H1 (cell line): ENCODE results near the gene FSCN2. TPM values are rescaled to one million over a fixed set of nuclear protein-coding genes. Genes with fewer than 3 reads are reported as not detected.

Experiments used
- CTCF ChIA-PET: fragments of 300-600 bp; sonication (Branson Sonifier 250); formaldehyde crosslinking; loops from one replicate; lab custom pipeline; 2021; ENCODE audit not compliant: partially characterized antibody; lab: Charles Lee
- POLR2A ChIA-PET: fragments of 300-600 bp; sonication (Branson Sonifier 250); formaldehyde crosslinking; loops from one replicate; lab custom pipeline; 2021; ENCODE audit warnings: inconsistent platforms; ENCODE audit not compliant: partially characterized antibody; lab: Charles Lee
- DNase-seq, 2 experiments: peaks; one replicate each; pipeline versions ENCODE4 v3.0.0 to v3.0.0-alpha.2; 2010 to 2022; ENCODE audit warnings: low spot score in 2 of 2, low read depth in 1 of 2, mixed read lengths in 1 of 2
- FAIRE-seq: peaks from 2 replicates; lab custom pipeline; 2011; peaks lifted over from hg19 to GRCh38; lab: Jason Lieb, UNC
- H2AFZ ChIP-seq: 2 replicates; pipeline ENCODE4 v1.8.1; 2012; ENCODE audit warnings: low read length, inconsistent platforms
- H2AK5ac ChIP-seq: 2 replicates; pipeline ENCODE4 v1.6.1; 2013; ENCODE audit warnings: low read depth, low read length
- H2BK120ac ChIP-seq: replicated peaks from 2 replicates; pipeline ENCODE3; 2013; ENCODE audit warnings: low read depth, low read length, inconsistent platforms
- H2BK12ac ChIP-seq: 2 replicates; pipeline ENCODE4 v1.6.1; 2013; ENCODE audit warnings: low read depth, low read length
- H2BK15ac ChIP-seq: 2 replicates; pipeline ENCODE4 v1.6.1; 2013; ENCODE audit warnings: low read length
- H2BK20ac ChIP-seq: 2 replicates; pipeline ENCODE4 v1.6.1; 2013; ENCODE audit warnings: low read length
- H2BK5ac ChIP-seq: 2 replicates; pipeline ENCODE4 v1.6.1; 2013; ENCODE audit warnings: low read depth, low read length
- H3K14ac ChIP-seq: 2 replicates; pipeline ENCODE4 v1.6.1; 2013; ENCODE audit warnings: inconsistent platforms; ENCODE audit not compliant: insufficient read length
- H3K18ac ChIP-seq: 2 replicates; pipeline ENCODE4 v1.6.1; 2013; ENCODE audit warnings: low read length; ENCODE audit errors: extremely low read depth
- H3K23ac ChIP-seq: 2 replicates; pipeline ENCODE4 v1.6.1; 2013; ENCODE audit warnings: inconsistent platforms; ENCODE audit not compliant: insufficient read length
- H3K23me2 ChIP-seq: 2 replicates; pipeline ENCODE4 v1.6.1; 2013; ENCODE audit warnings: low read depth, low read length
- H3K27ac ChIP-seq: 2 replicates; pipeline ENCODE4 v1.6.1; 2011; ENCODE audit warnings: low read depth, low read length, inconsistent platforms
- H3K27me3 ChIP-seq, 4 experiments: replicated peaks in 1 of 4; 1 replicate in 1 of 4; 2 replicates in 3 of 4; pipeline versions ENCODE4 v1.6.1 to v1.8.1; 2011 to 2013; ENCODE audit warnings: low read length in 3 of 4, mild to moderate bottlenecking in 3 of 4, inconsistent platforms in 2 of 4, mixed read lengths in 2 of 4, moderate library complexity in 1 of 4; ENCODE audit not compliant: control insufficient read depth in 3 of 4, insufficient read depth in 3 of 4; ENCODE audit errors: extremely low read depth in 1 of 4
- H3K36me3 ChIP-seq, 4 experiments: 2 replicates each; pipeline versions ENCODE4 v1.6.1 to v1.8.1; 2011 to 2013; ENCODE audit warnings: mild to moderate bottlenecking in 4 of 4, low read length in 3 of 4, moderate library complexity in 2 of 4, control low read depth in 1 of 4, inconsistent platforms in 1 of 4; ENCODE audit not compliant: insufficient read depth in 4 of 4, control insufficient read depth in 2 of 4
- H3K4ac ChIP-seq: replicated peaks from 2 replicates; pipeline ENCODE3; 2013; ENCODE audit warnings: low read length, low read depth, mixed read lengths, inconsistent platforms; ENCODE audit not compliant: insufficient read length
- H3K4me1 ChIP-seq, 4 experiments: replicated peaks in 1 of 4; 1 replicate in 1 of 4; 2 replicates in 3 of 4; pipeline versions ENCODE4 v1.6.1 to v1.8.1; 2011 to 2013; ENCODE audit warnings: low read length in 3 of 4, inconsistent platforms in 2 of 4, mixed read lengths in 1 of 4; ENCODE audit not compliant: insufficient read depth in 4 of 4, control insufficient read depth in 3 of 4
- H3K4me2 ChIP-seq, 2 experiments: 2 replicates each; pipeline versions ENCODE4 v1.6.1 to v1.8.1; 2011 to 2013; ENCODE audit warnings: low read depth in 2 of 2, low read length in 2 of 2, control low read depth in 1 of 2, inconsistent platforms in 1 of 2, mild to moderate bottlenecking in 1 of 2; ENCODE audit not compliant: insufficient read depth in 1 of 2
- H3K4me3 ChIP-seq, 4 experiments: fragments of 200-600, 300-600 bp in 1 of 4; sonication (generic), shearing (Covaris generic), sonication (Bioruptor Twin) in 1 of 4; 2 replicates each; pipeline versions ENCODE4 v1.5.1 to v1.8.1; 2011 to 2016; ENCODE audit warnings: low read length in 4 of 4, low read depth in 3 of 4, control low read depth in 2 of 4, inconsistent platforms in 2 of 4, mild to moderate bottlenecking in 2 of 4, mixed read lengths in 1 of 4, moderate library complexity in 1 of 4; ENCODE audit not compliant: insufficient read depth in 2 of 4; ENCODE audit errors: extremely low read depth in 1 of 4
- H3K56ac ChIP-seq: replicated peaks from 2 replicates; pipeline ENCODE3; 2013; ENCODE audit warnings: low read depth, mild to moderate bottlenecking, mixed read lengths, low read length, inconsistent platforms; ENCODE audit not compliant: insufficient read length
- H3K79me1 ChIP-seq: 2 replicates; pipeline ENCODE4 v1.6.1; 2013; ENCODE audit warnings: low read depth, low read length, control low read depth
- H3K79me2 ChIP-seq, 2 experiments: 2 replicates each; pipeline versions ENCODE4 v1.6.1 to v1.8.1; 2012 to 2013; ENCODE audit warnings: low read length in 2 of 2, mild to moderate bottlenecking in 2 of 2, inconsistent platforms in 1 of 2; ENCODE audit not compliant: insufficient read depth in 2 of 2, control insufficient read depth in 1 of 2
- H3K9ac ChIP-seq, 4 experiments: replicated peaks in 1 of 4; 1 replicate in 1 of 4; 2 replicates in 3 of 4; pipeline versions ENCODE4 v1.6.1 to v1.8.1; 2011 to 2013; ENCODE audit warnings: low read depth in 3 of 4, low read length in 3 of 4, control low read depth in 2 of 4, mild to moderate bottlenecking in 2 of 4, moderate library complexity in 2 of 4, inconsistent platforms in 1 of 4; ENCODE audit errors: extremely low read depth in 1 of 4
- H3K9me3 ChIP-seq, 2 experiments: 2 replicates each; pipeline versions ENCODE4 v1.6.1 to v1.8.1; 2012 to 2013; ENCODE audit warnings: mild to moderate bottlenecking in 2 of 2, moderate library complexity in 2 of 2, control low read depth in 1 of 2, inconsistent platforms in 1 of 2, low read depth in 1 of 2, low read length in 1 of 2, mixed read lengths in 1 of 2; ENCODE audit not compliant: insufficient read depth in 2 of 2
- H4K20me1 ChIP-seq, 2 experiments: replicated peaks in 1 of 2; 2 replicates each; pipeline versions ENCODE3 to v1.8.1; 2011 to 2013; ENCODE audit warnings: inconsistent platforms in 2 of 2, low read length in 2 of 2, mild to moderate bottlenecking in 1 of 2; ENCODE audit not compliant: insufficient read depth in 2 of 2, control insufficient read depth in 1 of 2
- H4K5ac ChIP-seq: 2 replicates; pipeline ENCODE4 v1.6.1; 2013; ENCODE audit warnings: low read length, low read depth, mixed read lengths, inconsistent platforms; ENCODE audit not compliant: insufficient read length
- H4K8ac ChIP-seq: 2 replicates; pipeline ENCODE4 v1.8.0; 2013; ENCODE audit warnings: mild to moderate bottlenecking, moderate library complexity, low read length, inconsistent platforms; ENCODE audit not compliant: insufficient read depth; ENCODE audit errors: extremely low read depth
- H4K91ac ChIP-seq: replicated peaks from 2 replicates; pipeline ENCODE3; 2013; ENCODE audit warnings: low read length, mixed read lengths, inconsistent platforms; ENCODE audit not compliant: insufficient read length
- BACH1 ChIP-seq: IDR thresholded peaks from 2 replicates; pipeline ENCODE4 v1.6.1; 2012; ENCODE audit warnings: low read length, improper control_type of control experiment
- KDM1A ChIP-seq: fragments of 200-600, 300-600 bp; sonication (generic); IDR thresholded peaks from 2 replicates; pipeline ENCODE4 v1.7.1; 2016; ENCODE audit warnings: mild to moderate bottlenecking, low read length, borderline replicate concordance
- MAFK ChIP-seq: IDR thresholded peaks from 2 replicates; pipeline ENCODE4 v1.6.1; 2012; ENCODE audit warnings: low read depth, mild to moderate bottlenecking, improper control_type of control experiment, low read length
- POLR2AphosphoS5 ChIP-seq: IDR thresholded peaks from 2 replicates; pipeline ENCODE4 v1.6.1; 2011; ENCODE audit warnings: low read depth, low read length
- TEAD4 ChIP-seq: IDR thresholded peaks from 2 replicates; pipeline ENCODE4 v1.6.1; 2012; ENCODE audit warnings: low read depth, low read length, inconsistent platforms, mixed read lengths
- ZNF274 ChIP-seq: IDR thresholded peaks from 2 replicates; pipeline ENCODE4 v1.7.0; 2012; ENCODE audit warnings: low read length, borderline replicate concordance; ENCODE audit errors: extremely low read depth
- WGBS, 2 experiments: shearing (Covaris generic) in 1 of 2; methylation state at CpG; one replicate each; pipeline versions ENCODE4 v1.1.6 to v1.1.7; 2013 to 2015; ENCODE audit warnings: low lambda C conversion rate in 2 of 2, mixed read lengths in 2 of 2, inconsistent platforms in 1 of 2, low coverage in 1 of 2, missing lambda C conversion rate in 1 of 2; ENCODE audit not compliant: insufficient replicate concordance in 2 of 2, insufficient coverage in 1 of 2, insufficient read length in 1 of 2; ENCODE audit errors: extremely low coverage in 1 of 2, missing lambda C conversion rate in 1 of 2; 5-methylcytosine and 5-hydroxymethylcytosine counted together
- polyA plus RNA-seq, 7 experiments: library from polyadenylated mRNA; depleted of rRNA in 3 of 7; stranded (reverse) in 5 of 7; unstranded in 2 of 7; fragments of >200 nt in 5 of 7; fragments of 200-250 nt in 2 of 7; gene quantifications; 1 replicate in 5 of 7; 2 replicates in 1 of 7; 4 replicates in 1 of 7; pipeline versions ENCODE4 v1.2.1 to v1.2.3, GENCODE V29; 2011 to 2013; ENCODE audit warnings: missing spikeins in 2 of 7, mixed read lengths in 2 of 7
- total RNA-seq: library from RNA; stranded (reverse); fragmentation: NEBNext Ultra II Directional; extraction: Animal tissue kit (Norgen Biotek cat#: 25700); gene quantifications from 2 replicates; pipeline ENCODE4 v1.2.1, GENCODE V29; 2021
- TF ChIP-seq, protein P1 (sequence below): IDR thresholded peaks from 2 replicates; pipeline ENCODE4 v1.6.1; 2012; ENCODE audit warnings: inconsistent platforms

Gene FSCN2
- total and polyA plus RNA-seq, 2 of the 8 experiments (the other 6 are each of a cell fraction or from before 2014, with no cell fraction given), result 0.18 to 0.30 TPM

- Histone ChIP-seq H3K14ac (no peak overlapping the region), H3K23me2 (peaks cover 11% of the 10 kb centered on the region; the same call in 1 of the 2 replicates), H2BK120ac (peak overlapping the region; percentile 96), H3K4ac (peak overlapping the region; percentile 94), H2AFZ (peak overlapping the region; percentile 87; the same call in 1 of the 2 replicates), H3K4me2 (peak overlapping the region; percentile 44 to 92), H3K9me3 (peaks cover 0 to 5% of the 10 kb centered on the region in 2 experiments; a peak in 1 of 4 replicates), H4K20me1 (no peaks in the 10 kb centered on the region), H3K27me3 (peaks cover 18 to 49% (median 47%) of the 10 kb centered on the region in 4 experiments), H4K5ac (peak overlapping the region; percentile 90), H2BK20ac (peak overlapping the region; percentile 86; the same call in 1 of the 2 replicates), H3K23ac (no peak overlapping the region), H3K56ac (no peak overlapping the region), H2BK5ac (peak overlapping the region; percentile 75; the same call in 1 of the 2 replicates), H3K9ac (no peak overlapping the region; a peak in 1 of 7 replicates), H3K27ac (no peak overlapping the region), H2BK15ac (peak overlapping the region; percentile 98; the same call in 1 of the 2 replicates), H3K18ac (peak overlapping the region; percentile 99), H3K4me3 (peak overlapping the region; percentile 27 to 66 (median 46)), H4K91ac (peak overlapping the region; percentile 96), H3K79me1 (no peaks in the 10 kb centered on the region), H3K4me1 (peaks cover 0 to 29% (median 16%) of the 10 kb centered on the region in 4 experiments; a peak in 6 of 7 replicates), H2AK5ac (no peak overlapping the region), H3K36me3 (no peaks in the 10 kb centered on the region), H3K79me2 (no peaks in the 10 kb centered on the region), H2BK12ac (peak overlapping the region; percentile 92; the same call in 1 of the 2 replicates), H4K8ac (peak overlapping the region; percentile 92)
- FAIRE-seq, result no peak
- CTCF ChIA-PET, result interaction anchor here (0.6 to 5.4 kb wide), 67 partner anchors 9 to 1015 kb away, joined by 3 to 50 read pairs (median 5); partner anchors contain the start of genes BAHCC1, FAAP100 and SLC38A10
- DNase-seq, result peak; percentile 64 to 93
- POLR2A ChIA-PET, result interaction anchor here (0.9 to 35.8 kb wide), 8 partner anchors 11 to 87 kb away, joined by 3 to 1004 read pairs (median 6); partner anchors contain the start of genes ACTG1 and FSCN2
- 14% methylated on average over 29 of the region's 60 CpGs; no CpG with 5 or more reads in 1 of the 2 experiments for WGBS, 2 experiments
- TF ChIP-seq ZNF274 (no peak), POLR2AphosphoS5 (no peak), BACH1 (peak; percentile 81), KDM1A (no peak; the same call in none of the 2 replicates), MAFK (no peak), TEAD4 (peak; percentile 5; the same call in 1 of the 2 replicates)
- TF ChIP-seq, protein P1, sequence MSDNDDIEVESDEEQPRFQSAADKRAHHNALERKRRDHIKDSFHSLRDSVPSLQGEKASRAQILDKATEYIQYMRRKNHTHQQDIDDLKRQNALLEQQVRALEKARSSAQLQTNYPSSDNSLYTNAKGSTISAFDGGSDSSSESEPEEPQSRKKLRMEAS, result peak; percentile 80
Observed at GRCh38 chr17:81484195-81484979, 43.8 kb upstream of the FSCN2 start.
